Keratinocyte (primary cell): ENCODE data around the gene ZC3H4.

Source experiments
- EZH2 ChIP-seq: IDR thresholded peaks from one replicate; pipeline ENCODE4 v1.6.1; 2012; ENCODE audit warnings: inconsistent platforms, mild to moderate bottlenecking, low read length, moderate library complexity
- TF ChIP-seq, protein P1 (sequence below), 3 experiments: IDR thresholded peaks in 1 of 3; conservative IDR thresholded peaks in 1 of 3; optimal IDR thresholded peaks in 1 of 3; 2 replicates in 2 of 3; 3 replicates in 1 of 3; pipeline versions ENCODE3 to v1.5.1; 2011; ENCODE audit warnings: low read length in 3 of 3, mild to moderate bottlenecking in 3 of 3, moderate library complexity in 2 of 3, control low read depth in 1 of 3, inconsistent platforms in 1 of 3; ENCODE audit not compliant: insufficient read depth in 2 of 3; ENCODE audit errors: extremely low read depth in 1 of 3

DNA sequence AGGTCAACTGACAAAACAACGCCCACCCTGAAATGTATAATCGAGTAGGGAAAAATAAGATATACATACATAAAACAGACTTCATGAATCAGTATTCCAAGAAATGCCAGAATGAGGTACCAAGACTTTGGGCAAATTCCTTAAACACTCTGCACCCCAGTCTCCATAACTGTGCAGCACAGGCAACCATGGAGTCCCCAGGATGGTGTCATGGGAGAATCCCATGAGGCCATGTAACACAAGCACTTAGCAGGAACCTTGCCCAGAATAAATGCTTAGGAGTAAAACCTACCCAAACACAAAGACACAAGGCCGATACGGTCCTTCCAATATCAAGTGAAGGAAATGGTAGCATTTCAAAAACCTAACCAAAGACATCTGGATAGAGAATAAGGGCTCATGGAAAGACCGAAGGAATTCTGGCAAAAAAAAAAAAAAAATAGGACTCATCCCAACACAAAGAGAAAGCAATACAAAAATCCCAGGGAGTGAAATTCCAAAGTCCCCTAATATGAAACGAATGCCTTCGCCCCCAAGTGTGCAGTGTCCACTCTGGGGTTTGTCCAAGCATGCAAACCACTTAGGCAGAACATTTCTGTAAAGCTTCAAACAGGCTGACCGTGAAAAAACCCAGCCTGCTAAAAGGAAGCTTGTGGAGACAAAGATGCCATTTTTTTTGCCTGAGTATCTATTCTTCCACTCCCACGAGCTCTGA, 11.1 kb downstream of the ZC3H4 start:
- TF ChIP-seq, protein P1, sequence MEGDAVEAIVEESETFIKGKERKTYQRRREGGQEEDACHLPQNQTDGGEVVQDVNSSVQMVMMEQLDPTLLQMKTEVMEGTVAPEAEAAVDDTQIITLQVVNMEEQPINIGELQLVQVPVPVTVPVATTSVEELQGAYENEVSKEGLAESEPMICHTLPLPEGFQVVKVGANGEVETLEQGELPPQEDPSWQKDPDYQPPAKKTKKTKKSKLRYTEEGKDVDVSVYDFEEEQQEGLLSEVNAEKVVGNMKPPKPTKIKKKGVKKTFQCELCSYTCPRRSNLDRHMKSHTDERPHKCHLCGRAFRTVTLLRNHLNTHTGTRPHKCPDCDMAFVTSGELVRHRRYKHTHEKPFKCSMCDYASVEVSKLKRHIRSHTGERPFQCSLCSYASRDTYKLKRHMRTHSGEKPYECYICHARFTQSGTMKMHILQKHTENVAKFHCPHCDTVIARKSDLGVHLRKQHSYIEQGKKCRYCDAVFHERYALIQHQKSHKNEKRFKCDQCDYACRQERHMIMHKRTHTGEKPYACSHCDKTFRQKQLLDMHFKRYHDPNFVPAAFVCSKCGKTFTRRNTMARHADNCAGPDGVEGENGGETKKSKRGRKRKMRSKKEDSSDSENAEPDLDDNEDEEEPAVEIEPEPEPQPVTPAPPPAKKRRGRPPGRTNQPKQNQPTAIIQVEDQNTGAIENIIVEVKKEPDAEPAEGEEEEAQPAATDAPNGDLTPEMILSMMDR (optimal IDR thresholded peaks at IDR 0.05 in 1 of 3, IDR thresholded peaks at IDR 0.05 in 1 of 3, conservative IDR thresholded peaks at IDR 0.05 in 1 of 3; ENCODE audit: extremely low read depth in 1 of 3, insufficient read depth in 2 of 3, low read length in 3 of 3): no peak
- no peak for TF ChIP-seq EZH2
